Esophagus muscularis mucosa (tissue), 3 donors: Measurements from ENCODE around the gene KLHL24.

ENCODE experiments used
- CTCF ChIP-seq, 3 experiments: fragments of 200-600 bp in 2 of 3; fragments of 450-650 bp in 1 of 3; sonication (generic) in 2 of 3; IDR thresholded peaks; one replicate each; pipeline ENCODE4 v1.5.1; 2017 to 2019; ENCODE audit warnings: antibody characterized with exemption in 3 of 3, mild to moderate bottlenecking in 2 of 3, moderate library complexity in 1 of 3
- POLR2A ChIP-seq: fragments of 450-650 bp; IDR thresholded peaks from one replicate; pipeline ENCODE4 v1.6.1; 2017; ENCODE audit warnings: antibody characterized with exemption, moderate library complexity, mild to moderate bottlenecking, low read depth
- POLR2AphosphoS5 ChIP-seq, 2 donors: sonication (generic); formaldehyde crosslinking; IDR thresholded peaks; one replicate each; pipeline ENCODE4 v1.6.1; 2017; ENCODE audit warnings: antibody characterized with exemption in 2 of 2

DNA sequence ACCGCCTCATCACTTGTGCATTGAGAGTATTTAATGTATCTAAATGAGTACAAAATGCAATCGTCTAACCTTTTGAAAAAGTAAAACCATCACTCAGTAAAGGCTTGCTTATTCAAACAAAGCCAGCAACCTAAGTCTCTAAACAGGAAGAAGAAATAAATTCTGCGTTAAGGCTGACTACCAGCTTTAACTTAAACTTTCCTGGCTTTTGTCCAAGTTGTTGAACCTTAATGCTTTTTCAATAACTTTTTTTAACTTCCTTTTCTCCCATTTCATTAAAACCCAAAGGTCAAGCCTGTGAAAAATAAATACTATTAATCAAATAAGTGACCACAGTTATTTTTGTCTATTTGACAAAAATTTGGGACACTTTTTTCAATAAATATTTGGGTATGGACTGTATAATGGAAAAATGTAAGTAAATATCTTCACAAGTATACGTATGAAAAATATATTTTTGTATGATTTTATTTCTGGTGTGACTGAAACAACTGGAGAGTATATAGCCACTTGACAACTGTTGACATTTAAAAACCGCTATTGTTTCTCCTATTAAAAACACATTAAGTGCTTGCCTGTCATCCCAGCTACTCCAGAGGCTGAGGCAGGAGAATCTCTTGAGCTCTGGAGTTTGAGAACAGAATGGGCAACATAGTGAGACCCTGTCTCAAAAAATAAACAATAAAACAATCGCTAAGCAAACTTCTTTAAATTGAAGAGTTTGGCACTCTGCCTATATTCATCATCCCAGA is 2.9 kb downstream of the KLHL24 start:
- TF ChIP-seq CTCF (IDR thresholded peaks at IDR 0.05) = no peak
- no peak for TF ChIP-seq POLR2A
- no peak for TF ChIP-seq POLR2AphosphoS5 (IDR thresholded peaks at IDR 0.05)
